A375 (cell line): ENCODE data around the gene PAGR1. TPM values are rescaled to one million over a fixed set of nuclear protein-coding genes. Genes with fewer than 3 reads are reported as not detected.

Experiments used
- small RNA-seq: library from RNA; depleted of rRNA; stranded (forward); fragments of <200 nt; gene quantifications from one replicate; pipeline ENCODE3, GENCODE V24; 2014
- total RNA-seq: library from RNA; depleted of rRNA; stranded (reverse); fragments of >200 nt; shearing (Covaris generic); gene quantifications from 2 replicates; pipeline ENCODE4 v1.2.3, GENCODE V29; 2014; rRNA removed

The PAGR1 gene
- 64.7 and 72.0 TPM in 2 replicates for total RNA-seq

GRCh38 chr16:29815793-29816693 is at the start of gene PAGR1:
PAGR1 (plus strand) TSS chr16:29816152; CDS start chr16:29816526, 374 bp downstream.

GRCh38 chr16:29777576-29778350 is 38.2 kb upstream of the PAGR1 start, which contains the start of gene ZG16:
ZG16 (plus strand) TSS chr16:29778256; CDS start chr16:29779267, 1,011 bp downstream.

GRCh38 chr16:29790183-29790948 is 25.6 kb upstream of the PAGR1 start, which contains the start of gene KIF22:
KIF22 (plus strand) TSS chr16:29790751; CDS start chr16:29790760, 9 bp downstream.

GRCh38 chr16:29806099-29806579 is 9.8 kb upstream of the PAGR1 start, which contains the start of gene MAZ:
MAZ (plus strand) TSS chr16:29806529; CDS start chr16:29806702, 173 bp downstream.

GRCh38 chr16:29811896-29812665 is 3.9 kb upstream of the PAGR1 start, which contains the start of gene PRRT2:
PRRT2 (plus strand) TSS chr16:29812193; CDS start chr16:29813055, 862 bp downstream.

GRCh38 chr16:29820271-29820701 is 4.3 kb downstream of the PAGR1 start, which contains the start of gene MVP:
MVP (plus strand) TSS chr16:29820462; CDS start chr16:29830550, 10,088 bp downstream.

GRCh38 chr16:29862884-29863668 is 47.1 kb downstream of the PAGR1 start, which contains the start of gene CDIPT:
CDIPT (minus strand) TSS chr16:29863226; CDS start chr16:29862857, 369 bp downstream.

Small RNAs within 50 kb of the gene (small RNA-seq; reads per million reads assigned to genes)
- gene AC009133.6 = not detected
- not detected for gene AC120114.4

Other genes with a start within 250 kb of the PAGR1 start
- 0.04 and 1.8 TPM in 2 replicates for gene SPN, start 152.9 kb upstream of the PAGR1 start, total RNA-seq
- 0.57 and 0.61 TPM in 2 replicates for gene QPRT, start 137.0 kb upstream of the PAGR1 start, total RNA-seq
- 0.85 and 1.3 TPM in 2 replicates for gene C16orf54, start 70.2 kb upstream of the PAGR1 start, total RNA-seq
- gene ZG16, start 37.9 kb upstream of the PAGR1 start, total RNA-seq = not detected in 2 replicates
- 128 TPM in 2 replicates for gene KIF22, start 25.4 kb upstream of the PAGR1 start, total RNA-seq
- 408 and 432 TPM in 2 replicates for gene MAZ, start 9.6 kb upstream of the PAGR1 start, total RNA-seq
- 3.4 and 4.0 TPM in 2 replicates for gene PRRT2, start 4.0 kb upstream of the PAGR1 start, total RNA-seq
- gene MVP, start 4.3 kb downstream of the PAGR1 start, total RNA-seq = 115 and 119 TPM in 2 replicates
- gene CDIPT, start 47.1 kb downstream of the PAGR1 start, total RNA-seq = 74.0 and 80.9 TPM in 2 replicates
- 19.9 and 22.6 TPM in 2 replicates for gene SEZ6L2, start 83.4 kb downstream of the PAGR1 start, total RNA-seq
- 11.5 and 13.5 TPM in 2 replicates for gene ASPHD1, start 84.3 kb downstream of the PAGR1 start, total RNA-seq
- 25.9 and 27.7 TPM in 2 replicates for gene KCTD13, start 110.1 kb downstream of the PAGR1 start, total RNA-seq
- 62.7 and 66.0 TPM in 2 replicates for gene TMEM219, start 145.9 kb downstream of the PAGR1 start, total RNA-seq
- gene TAOK2, start 157.7 kb downstream of the PAGR1 start, total RNA-seq = 33.6 and 37.5 TPM in 2 replicates
- 44.9 and 45.0 TPM in 2 replicates for gene HIRIP3, start 179.5 kb downstream of the PAGR1 start, total RNA-seq
- 136 and 168 TPM in 2 replicates for gene INO80E, start 180.1 kb downstream of the PAGR1 start, total RNA-seq
- gene DOC2A, start 194.9 kb downstream of the PAGR1 start, total RNA-seq = 2.3 and 4.8 TPM in 2 replicates
- not detected in 2 replicates for gene C16orf92, start 207.0 kb downstream of the PAGR1 start, total RNA-seq
- 0.56 and 3.3 TPM in 2 replicates for gene TLCD3B, start 215.1 kb downstream of the PAGR1 start, total RNA-seq
- 1,573 and 1,656 TPM in 2 replicates for gene ALDOA, start 249.6 kb downstream of the PAGR1 start, total RNA-seq